Gastrocnemius medialis (tissue), 4 donors: Measurements from ENCODE around the gene NRCAM. TPM values are rescaled to one million over a fixed set of nuclear protein-coding genes. Genes with fewer than 3 reads are reported as not detected.

Experiments
- ATAC-seq, 2 donors: fragments of 150-250 bp; one replicate each; pipeline ENCODE4 v1.9.1; 2016
- DNase-seq, 2 donors: peaks; one replicate each; pipeline ENCODE4 v3.0.0-alpha.2; 2019
- H3K27ac ChIP-seq, 4 donors: fragments of 200-600 bp; sonication (generic); 1 replicate in 1 of 4; 2 replicates in 3 of 4; pipeline ENCODE4 v1.5.1; 2016 to 2018; ENCODE audit warnings: mild to moderate bottlenecking in 2 of 4, moderate library complexity in 1 of 4
- H3K27me3 ChIP-seq, 3 donors: fragments of 200-600 bp; sonication (generic) in 2 of 3; 1 replicate in 1 of 3; 2 replicates in 2 of 3; pipeline versions ENCODE4 v1.5.1 to v1.6.0; 2016 to 2019; ENCODE audit warnings: mild to moderate bottlenecking in 1 of 3, moderate library complexity in 1 of 3
- H3K36me3 ChIP-seq, 2 donors: fragments of 200-600 bp; sonication (generic) in 1 of 2; one replicate each; pipeline ENCODE4 v1.5.1; 2017 to 2018
- H3K4me1 ChIP-seq, 2 donors: fragments of 200-600 bp; sonication (generic) in 1 of 2; one replicate each; pipeline ENCODE4 v1.5.1; 2016 to 2017; ENCODE audit warnings: mild to moderate bottlenecking in 2 of 2
- H3K4me3 ChIP-seq, 4 donors: fragments of 200-600 bp; sonication (generic) in 3 of 4; 1 replicate in 1 of 4; 2 replicates in 3 of 4; pipeline ENCODE4 v1.5.1; 2016 to 2019; ENCODE audit warnings: mild to moderate bottlenecking in 2 of 4
- H3K9me3 ChIP-seq, 3 donors: fragments of 200-600 bp; sonication (generic) in 2 of 3; 1 replicate in 1 of 3; 2 replicates in 2 of 3; pipeline ENCODE4 v1.5.1; 2016 to 2019
- CTCF ChIP-seq, 5 experiments: fragments of 450-650 bp in 3 of 5; fragments of 200-600 bp in 2 of 5; sonication (generic) in 2 of 5; IDR thresholded peaks in 4 of 5; conservative IDR thresholded peaks in 1 of 5; 1 replicate in 4 of 5; 2 replicates in 1 of 5; pipeline ENCODE4 v1.5.1; 2016 to 2019; ENCODE audit warnings: antibody characterized with exemption in 5 of 5, mild to moderate bottlenecking in 3 of 5, moderate library complexity in 3 of 5
- POLR2A ChIP-seq, 2 donors: fragments of 450-650 bp; IDR thresholded peaks; one replicate each; pipeline ENCODE4 v1.6.1; 2017; ENCODE audit warnings: antibody characterized with exemption in 2 of 2, mild to moderate bottlenecking in 2 of 2, moderate library complexity in 2 of 2
- in situ Hi-C, 4 donors: fragments of 200-750 bp; cut with MboI; loops; one replicate each; pipeline versions ENCODE4 v1.15.0 to v1.8.0; 2017; ENCODE audit warnings: low sequenced_read_pairs in 4 of 4
- intact Hi-C: fragments of 100-400 bp; cut with DNase I; formaldehyde crosslinking; loops from one replicate; pipeline ENCODE4 v1.15.1; 2023; ENCODE audit warnings: low total_unique reads
- total RNA-seq, 4 donors: library from RNA; depleted of rRNA; stranded (reverse); fragments of >200 nt; gene quantifications; one replicate each; pipeline versions ENCODE4 v1.1.0 to v1.2.3, GENCODE V29; 2016

Gene NRCAM
- total RNA-seq, 4 donors from 2014 or later = 0.18 to 0.31 (median 0.23) TPM; not detected in 1

GRCh38 chr7:108360058-108360800 lies 96.0 kb downstream of the NRCAM start:
- TF ChIP-seq POLR2A (IDR thresholded peaks at IDR 0.05) (no peak), CTCF (IDR thresholded peaks at IDR 0.05 in 4 of 5, conservative IDR thresholded peaks at IDR 0.05 in 1 of 5) (no peak)
- DNase-seq = no peak
- in situ Hi-C loops = no loop called here
- intact Hi-C loops = no loop called here
- H3K27ac ChIP-seq = no peak overlapping the region
- H3K36me3 ChIP-seq = no peaks in the 10 kb centered on the region
- H3K27me3 ChIP-seq = no peaks in the 10 kb centered on the region
- no peak overlapping the region for H3K4me3 ChIP-seq
- no peaks in the 10 kb centered on the region for H3K9me3 ChIP-seq
- H3K4me1 ChIP-seq = no peaks in the 10 kb centered on the region
- no peak for ATAC-seq

GRCh38 chr7:108358553-108358952 lies 97.7 kb downstream of the NRCAM start:
- H3K27ac ChIP-seq = no peak overlapping the region
- H3K27me3 ChIP-seq = no peaks in the 10 kb centered on the region
- intact Hi-C loops = no loop called here
- no peak overlapping the region for H3K4me3 ChIP-seq
- H3K9me3 ChIP-seq = no peaks in the 10 kb centered on the region
- no peaks in the 10 kb centered on the region for H3K36me3 ChIP-seq
- ATAC-seq (no peak), DNase-seq (no peak)
- no peaks in the 10 kb centered on the region for H3K4me1 ChIP-seq
- in situ Hi-C loops = no loop called here
- TF ChIP-seq POLR2A (IDR thresholded peaks at IDR 0.05) (no peak), CTCF (IDR thresholded peaks at IDR 0.05 in 4 of 5, conservative IDR thresholded peaks at IDR 0.05 in 1 of 5) (no peak)

- DNase-seq (no peak), ATAC-seq (no peak)
- H3K27me3 ChIP-seq = no peaks in the 10 kb centered on the region
- no peaks in the 10 kb centered on the region for H3K9me3 ChIP-seq
- no peak overlapping the region for H3K4me3 ChIP-seq
- no peaks in the 10 kb centered on the region for H3K36me3 ChIP-seq
- intact Hi-C loops = no loop called here
- TF ChIP-seq POLR2A (IDR thresholded peaks at IDR 0.05) = no peak
- no peak for TF ChIP-seq CTCF (IDR thresholded peaks at IDR 0.05 in 4 of 5, conservative IDR thresholded peaks at IDR 0.05 in 1 of 5)
- in situ Hi-C loops = no loop called here
- H3K27ac ChIP-seq = no peak overlapping the region
- no peaks in the 10 kb centered on the region for H3K4me1 ChIP-seq
These were observed 104.5 kb downstream of the NRCAM start for GRCh38 chr7:108351729-108352131.

GRCh38 chr7:108348913-108349312 lies 107.3 kb downstream of the NRCAM start:
- intact Hi-C loops (no loop called here), in situ Hi-C loops (no loop called here)
- no peaks in the 10 kb centered on the region for H3K27me3 ChIP-seq
- H3K27ac ChIP-seq = no peak overlapping the region
- DNase-seq = no peak
- TF ChIP-seq POLR2A (IDR thresholded peaks at IDR 0.05) = no peak
- no peak for TF ChIP-seq CTCF (IDR thresholded peaks at IDR 0.05 in 4 of 5, conservative IDR thresholded peaks at IDR 0.05 in 1 of 5)
- ATAC-seq = no peak
- H3K4me1 ChIP-seq = no peaks in the 10 kb centered on the region
- H3K9me3 ChIP-seq = no peaks in the 10 kb centered on the region
- no peaks in the 10 kb centered on the region for H3K36me3 ChIP-seq
- H3K4me3 ChIP-seq = no peak overlapping the region

- intact Hi-C loops = no loop called here
- no peaks in the 10 kb centered on the region for H3K4me1 ChIP-seq
- in situ Hi-C loops = no loop called here
- no peaks in the 10 kb centered on the region for H3K36me3 ChIP-seq
- H3K27me3 ChIP-seq = no peaks in the 10 kb centered on the region
- ATAC-seq (no peak), DNase-seq (no peak)
- no peaks in the 10 kb centered on the region for H3K9me3 ChIP-seq
- TF ChIP-seq CTCF (IDR thresholded peaks at IDR 0.05 in 4 of 5, conservative IDR thresholded peaks at IDR 0.05 in 1 of 5) (no peak), POLR2A (IDR thresholded peaks at IDR 0.05) (no peak)
- H3K4me3 ChIP-seq = no peak overlapping the region
- no peak overlapping the region for H3K27ac ChIP-seq
These were observed 108.6 kb downstream of the NRCAM start for GRCh38 chr7:108347616-108348015.
